ENCODE results near the gene CNTNAP2.

DNA sequence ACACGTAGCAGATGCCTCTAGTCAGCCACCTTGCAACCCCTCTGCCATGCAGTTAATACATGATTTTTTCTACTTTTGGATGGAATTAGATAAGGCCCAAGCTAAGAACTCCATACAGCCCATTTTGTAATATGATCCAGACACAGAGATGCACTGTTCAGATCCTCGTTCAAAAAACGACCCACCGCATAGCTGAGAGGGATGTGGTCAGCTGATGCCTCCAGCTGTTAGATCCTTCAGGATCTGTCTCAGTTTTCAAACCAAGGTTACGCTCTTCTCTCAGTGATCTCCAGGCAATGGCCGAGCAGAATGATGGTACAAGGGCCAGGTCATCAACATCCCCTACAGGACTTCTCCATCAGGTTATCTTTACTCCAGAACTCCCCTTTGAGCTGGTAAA lies 1592.3 kb downstream of the CNTNAP2 start:
- TF ChIP-seq, protein P1, sequence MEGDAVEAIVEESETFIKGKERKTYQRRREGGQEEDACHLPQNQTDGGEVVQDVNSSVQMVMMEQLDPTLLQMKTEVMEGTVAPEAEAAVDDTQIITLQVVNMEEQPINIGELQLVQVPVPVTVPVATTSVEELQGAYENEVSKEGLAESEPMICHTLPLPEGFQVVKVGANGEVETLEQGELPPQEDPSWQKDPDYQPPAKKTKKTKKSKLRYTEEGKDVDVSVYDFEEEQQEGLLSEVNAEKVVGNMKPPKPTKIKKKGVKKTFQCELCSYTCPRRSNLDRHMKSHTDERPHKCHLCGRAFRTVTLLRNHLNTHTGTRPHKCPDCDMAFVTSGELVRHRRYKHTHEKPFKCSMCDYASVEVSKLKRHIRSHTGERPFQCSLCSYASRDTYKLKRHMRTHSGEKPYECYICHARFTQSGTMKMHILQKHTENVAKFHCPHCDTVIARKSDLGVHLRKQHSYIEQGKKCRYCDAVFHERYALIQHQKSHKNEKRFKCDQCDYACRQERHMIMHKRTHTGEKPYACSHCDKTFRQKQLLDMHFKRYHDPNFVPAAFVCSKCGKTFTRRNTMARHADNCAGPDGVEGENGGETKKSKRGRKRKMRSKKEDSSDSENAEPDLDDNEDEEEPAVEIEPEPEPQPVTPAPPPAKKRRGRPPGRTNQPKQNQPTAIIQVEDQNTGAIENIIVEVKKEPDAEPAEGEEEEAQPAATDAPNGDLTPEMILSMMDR (conservative IDR thresholded peaks at IDR 0.05), result no peak
- TF ChIP-seq ZFX (IDR thresholded peaks at IDR 0.05), result no peak

All from C4-2B (cell line).